ENCODE data around the gene CENPH. TPM values are rescaled to one million over a fixed set of nuclear protein-coding genes. Genes with fewer than 3 reads are reported as not detected.

The CENPH gene
- total and polyA plus RNA-seq, 2 donors (not counting 1 experiment from before 2014, with no cell fraction given): 2.8 to 11.9 TPM

DNA sequence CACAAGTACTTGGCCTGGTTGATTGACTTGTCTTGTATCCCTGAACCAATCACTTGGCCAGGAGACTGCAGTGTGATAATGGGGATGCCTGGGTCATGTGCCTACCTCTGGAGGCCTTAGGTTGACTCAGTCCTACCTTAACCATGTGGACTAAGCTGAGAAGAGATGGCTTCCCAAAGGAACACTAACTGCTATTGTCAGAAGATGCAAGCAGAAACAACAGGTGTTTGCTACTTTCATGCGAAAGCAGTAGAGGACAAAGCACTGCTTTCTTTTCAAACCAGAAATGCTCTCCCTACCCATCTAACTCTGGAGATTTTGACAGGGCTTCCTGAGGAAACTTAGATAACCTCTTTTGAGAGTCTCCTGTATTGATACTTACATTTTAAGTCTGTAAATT lies 68.2 kb downstream of the CENPH start:
- no peaks in the 10 kb centered on the region for H4K20me1 ChIP-seq (ENCODE audit: control insufficient read depth, insufficient read depth, low read length, poor library complexity, severe bottlenecking)
- no peak overlapping the region for H3K4me2 ChIP-seq (replicated peaks; ENCODE audit: low read depth, low read length, poor library complexity, severe bottlenecking)
- no peaks in the 10 kb centered on the region for H3K79me2 ChIP-seq (ENCODE audit: control insufficient read depth, insufficient read depth, low read length)
- peaks cover 0 to 43% of the 10 kb centered on the region in 2 experiments for H3K36me3 ChIP-seq (replicated peaks in 1 of 2; ENCODE audit: control extremely low read depth in 1 of 2, control insufficient read depth in 1 of 2, extremely low read depth in 1 of 2, insufficient read depth in 2 of 2, low read length in 1 of 2)
- H3K27ac ChIP-seq (ENCODE audit: low read length in 2 of 2): no peak overlapping the region
- Mint-ChIP-seq H3K9me3 (ENCODE audit: insufficient read depth) (no peaks in the 10 kb centered on the region), H3K27ac (no peak overlapping the region), H3K4me3 (no peak overlapping the region), H3K4me1 (no peaks in the 10 kb centered on the region), H3K27me3 (no peaks in the 10 kb centered on the region)
- ChIA-PET CTCF (no interaction called here), POLR2A (no interaction called here)
- no peak overlapping the region for H2AFZ ChIP-seq (ENCODE audit: insufficient read depth, low read depth, low read length, poor library complexity, severe bottlenecking)
- TF ChIP-seq, protein P1, sequence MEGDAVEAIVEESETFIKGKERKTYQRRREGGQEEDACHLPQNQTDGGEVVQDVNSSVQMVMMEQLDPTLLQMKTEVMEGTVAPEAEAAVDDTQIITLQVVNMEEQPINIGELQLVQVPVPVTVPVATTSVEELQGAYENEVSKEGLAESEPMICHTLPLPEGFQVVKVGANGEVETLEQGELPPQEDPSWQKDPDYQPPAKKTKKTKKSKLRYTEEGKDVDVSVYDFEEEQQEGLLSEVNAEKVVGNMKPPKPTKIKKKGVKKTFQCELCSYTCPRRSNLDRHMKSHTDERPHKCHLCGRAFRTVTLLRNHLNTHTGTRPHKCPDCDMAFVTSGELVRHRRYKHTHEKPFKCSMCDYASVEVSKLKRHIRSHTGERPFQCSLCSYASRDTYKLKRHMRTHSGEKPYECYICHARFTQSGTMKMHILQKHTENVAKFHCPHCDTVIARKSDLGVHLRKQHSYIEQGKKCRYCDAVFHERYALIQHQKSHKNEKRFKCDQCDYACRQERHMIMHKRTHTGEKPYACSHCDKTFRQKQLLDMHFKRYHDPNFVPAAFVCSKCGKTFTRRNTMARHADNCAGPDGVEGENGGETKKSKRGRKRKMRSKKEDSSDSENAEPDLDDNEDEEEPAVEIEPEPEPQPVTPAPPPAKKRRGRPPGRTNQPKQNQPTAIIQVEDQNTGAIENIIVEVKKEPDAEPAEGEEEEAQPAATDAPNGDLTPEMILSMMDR (IDR thresholded peaks at IDR 0.05): no peak
- no peak for TF ChIP-seq EZH2 (IDR thresholded peaks at IDR 0.05; ENCODE audit: borderline replicate concordance, insufficient read depth, low read depth, low read length, poor library complexity, severe bottlenecking)
- no peaks in the 10 kb centered on the region for H3K4me1 ChIP-seq (ENCODE audit: control insufficient read depth in 2 of 2, insufficient read depth in 2 of 2, low read length in 2 of 2)
- intact Hi-C loops (cut with micrococcal nuclease): no loop called here
- ATAC-seq (ENCODE audit: low read depth): no peak
- no peak overlapping the region for H3K9ac ChIP-seq (ENCODE audit: low read length)
- H3K9me3 ChIP-seq (ENCODE audit: control extremely low read depth in 1 of 3, control insufficient read depth in 2 of 3, insufficient read depth in 1 of 3, low read length in 2 of 3): no peaks in the 10 kb centered on the region
- no peaks in the 10 kb centered on the region for H3K27me3 ChIP-seq (replicated peaks in 1 of 4; ENCODE audit: control extremely low read depth in 1 of 4, control insufficient read depth in 3 of 4, insufficient read depth in 4 of 4, low read length in 3 of 4)
- H3K4me3 ChIP-seq (ENCODE audit: control extremely low read depth in 1 of 5, extremely low read depth in 1 of 5, insufficient read depth in 1 of 5, low read depth in 2 of 5, low read length in 4 of 5): no peak overlapping the region
- DNase-seq: no peak
- WGBS (ENCODE audit: insufficient coverage): no CpG with 5 or more reads among the region's 1 CpG

Small RNA genes lying within 50 kb of the gene (small RNA-seq; reads per million reads assigned to genes)
- gene SNORA50D (ENCODE audit: insufficient read length, low read depth, low replicate concordance): not detected

Other genes starting within 250 kb of the CENPH start
- 35.3 and 35.8 TPM in 2 replicates for gene SLC30A5, start 95.6 kb upstream of the CENPH start, total RNA-seq
- gene SLC30A5, start 95.6 kb upstream of the CENPH start, polyA plus RNA-seq: 12.5 and 26.9 TPM in 2 replicates
- gene CCNB1, start 22.4 kb upstream of the CENPH start, total RNA-seq: 8.5 and 8.6 TPM in 2 replicates
- gene CCNB1, start 22.4 kb upstream of the CENPH start, polyA plus RNA-seq: 2.0 and 2.7 TPM in 2 replicates
- gene CDK7, start 45.3 kb downstream of the CENPH start, total RNA-seq: 30.6 and 36.5 TPM in 2 replicates
- 12.3 and 17.0 TPM in 2 replicates for gene CDK7, start 45.3 kb downstream of the CENPH start, polyA plus RNA-seq
- 9.5 and 9.8 TPM in 2 replicates for gene CCDC125, start 143.2 kb downstream of the CENPH start, total RNA-seq
- 2.6 and 2.7 TPM in 2 replicates for gene CCDC125, start 143.2 kb downstream of the CENPH start, polyA plus RNA-seq
- 21.7 and 25.4 TPM in 2 replicates for gene AK6, start 179.9 kb downstream of the CENPH start, total RNA-seq
- 11.9 and 12.2 TPM in 2 replicates for gene AK6, start 179.9 kb downstream of the CENPH start, polyA plus RNA-seq
- gene TAF9, start 179.9 kb downstream of the CENPH start, total RNA-seq: 41.6 and 42.0 TPM in 2 replicates
- 61.5 and 64.6 TPM in 2 replicates for gene TAF9, start 179.9 kb downstream of the CENPH start, polyA plus RNA-seq
- gene RAD17, start 180.2 kb downstream of the CENPH start, total RNA-seq: 39.6 and 41.0 TPM in 2 replicates
- gene RAD17, start 180.2 kb downstream of the CENPH start, polyA plus RNA-seq: 21.0 and 24.5 TPM in 2 replicates
- gene MARVELD2, start 225.5 kb downstream of the CENPH start, total RNA-seq: 0.94 and 1.7 TPM in 2 replicates
- 0.13 and 0.19 TPM in 2 replicates for gene MARVELD2, start 225.5 kb downstream of the CENPH start, polyA plus RNA-seq

All from B cell (primary cell).